SK-N-SH (cell line): Measurements from ENCODE around the gene KCTD21. TPM values are rescaled to one million over a fixed set of nuclear protein-coding genes. Genes with fewer than 3 reads are reported as not detected.

Source experiments
- CTCF ChIA-PET: fragments of 300-600, 350-600 bp; formaldehyde crosslinking; extraction: SDS; loops from one replicate; lab custom pipeline; 2021; lab: Yijun Ruan, JAX
- POLR2A ChIA-PET: fragments of 350-600 bp; sonication (Branson Sonifier 250); formaldehyde crosslinking; extraction: SDS; loops from one replicate; lab custom pipeline; 2020; ENCODE audit warnings: antibody characterized with exemption, inconsistent platforms; lab: Yijun Ruan, JAX
- DNase-seq: peaks from one replicate; pipeline ENCODE4 v3.0.0; 2012
- H2AFZ ChIP-seq: fragments of 200-600 bp; sonication (generic); 2 replicates; pipeline ENCODE4 v1.8.1; 2016; ENCODE audit warnings: antibody characterized with exemption, mild to moderate bottlenecking, low read depth
- H3F3A ChIP-seq: fragments of 200-600 bp; sonication (generic); replicated peaks from 2 replicates; pipeline ENCODE3; 2016; ENCODE audit warnings: antibody characterized with exemption, mild to moderate bottlenecking; ENCODE audit not compliant: insufficient read depth
- H3K27ac ChIP-seq, 2 experiments: fragments of 200-500 bp in 1 of 2; fragments of 200-600 bp in 1 of 2; sonication (Bioruptor generic) in 1 of 2; sonication (generic), shearing (Covaris generic) in 1 of 2; 2 replicates each; pipeline versions ENCODE4 v1.5.1 to v1.6.1; 2014 to 2016; ENCODE audit warnings: low read depth in 2 of 2, inconsistent platforms in 1 of 2, low read length in 1 of 2, mild to moderate bottlenecking in 1 of 2, mixed read lengths in 1 of 2
- H3K27me3 ChIP-seq: fragments of 200-600 bp; sonication (generic), shearing (Covaris generic); 2 replicates; pipeline ENCODE4 v1.6.1; 2016; ENCODE audit warnings: mixed run types; ENCODE audit not compliant: insufficient read depth
- H3K36me3 ChIP-seq, 2 experiments: fragments of 200-500 bp in 1 of 2; fragments of 200-600 bp in 1 of 2; sonication (Bioruptor generic) in 1 of 2; sonication (generic) in 1 of 2; replicated peaks in 1 of 2; 2 replicates each; pipeline versions ENCODE3 to v1.5.1; 2014 to 2016; ENCODE audit warnings: low read length in 1 of 2, mild to moderate bottlenecking in 1 of 2; ENCODE audit not compliant: insufficient read depth in 2 of 2, control insufficient read depth in 1 of 2
- H3K4me1 ChIP-seq, 2 experiments: fragments of 200-500 bp in 1 of 2; fragments of 200-600 bp in 1 of 2; sonication (Bioruptor generic) in 1 of 2; sonication (generic), shearing (Covaris generic) in 1 of 2; 2 replicates each; pipeline versions ENCODE4 v1.5.1 to v1.6.1; 2014 to 2016; ENCODE audit warnings: low read depth in 1 of 2, low read length in 1 of 2, mixed run types in 1 of 2; ENCODE audit not compliant: insufficient read depth in 2 of 2, control insufficient read depth in 1 of 2
- H3K4me2 ChIP-seq: fragments of 200-600 bp; sonication (generic), shearing (Covaris generic); 2 replicates; pipeline ENCODE4 v1.6.1; 2017; ENCODE audit warnings: mixed run types
- H3K4me3 ChIP-seq, 2 experiments: fragments of 200-500 bp in 1 of 2; fragments of 200-600 bp in 1 of 2; sonication (Bioruptor generic) in 1 of 2; sonication (generic), shearing (Covaris generic) in 1 of 2; 2 replicates each; pipeline versions ENCODE4 v1.5.1 to v1.8.1; 2014 to 2016; ENCODE audit warnings: low read depth in 2 of 2, inconsistent platforms in 1 of 2, low read length in 1 of 2, mild to moderate bottlenecking in 1 of 2, mixed read lengths in 1 of 2, moderate library complexity in 1 of 2
- H3K79me2 ChIP-seq: fragments of 200-600 bp; sonication (generic); 2 replicates; pipeline ENCODE4 v1.8.1; 2017; ENCODE audit warnings: mild to moderate bottlenecking; ENCODE audit not compliant: insufficient read depth
- H3K9ac ChIP-seq: fragments of 200-600 bp; sonication (generic); 2 replicates; pipeline ENCODE4 v1.6.1; 2017; ENCODE audit warnings: mixed run types
- H3K9me2 ChIP-seq: fragments of 200-600 bp; sonication (generic); 2 replicates; pipeline ENCODE4 v1.6.1; 2017; ENCODE audit warnings: mixed run types
- H3K9me3 ChIP-seq: fragments of 200-600 bp; sonication (generic); 2 replicates; pipeline ENCODE4 v1.6.1; 2017; ENCODE audit warnings: mixed run types, mild to moderate bottlenecking, moderate library complexity
- H4K20me1 ChIP-seq: fragments of 200-600 bp; sonication (generic); 2 replicates; pipeline ENCODE4 v1.6.1; 2017; ENCODE audit warnings: mild to moderate bottlenecking, mixed run types; ENCODE audit not compliant: insufficient read depth
- EP300 ChIP-seq, 2 experiments: IDR thresholded peaks; 2 replicates each; pipeline versions ENCODE4 v1.4.0 to v1.6.1; 2012; ENCODE audit warnings: borderline replicate concordance in 1 of 2, low read depth in 1 of 2, low read length in 1 of 2
- EZH2phosphoT487 ChIP-seq: fragments of 200-600 bp; sonication (generic); IDR thresholded peaks from 2 replicates; pipeline ENCODE4 v1.6.1; 2017; ENCODE audit warnings: low read depth, mixed run types, mild to moderate bottlenecking, antibody characterized with exemption, moderate library complexity, borderline replicate concordance
- FOSL2 ChIP-seq: IDR thresholded peaks from 2 replicates; pipeline ENCODE4 v1.4.0; 2012; ENCODE audit warnings: low read depth, mild to moderate bottlenecking, moderate library complexity, borderline replicate concordance
- FOXJ3 ChIP-seq: sonication (generic); formaldehyde crosslinking; IDR thresholded peaks from 2 replicates; pipeline ENCODE4 v1.5.1; 2020; ENCODE audit warnings: mild to moderate bottlenecking, missing genetic modification reagents
- FOXM1 ChIP-seq: IDR thresholded peaks from 2 replicates; pipeline ENCODE4 v1.4.0; 2012; ENCODE audit warnings: low read depth, mild to moderate bottlenecking
- GABPA ChIP-seq: IDR thresholded peaks from 2 replicates; pipeline ENCODE4 v1.4.0; 2012; ENCODE audit warnings: low read depth, mild to moderate bottlenecking
- GATA2 ChIP-seq: sonication (generic); formaldehyde crosslinking; IDR thresholded peaks from 2 replicates; pipeline ENCODE4 v1.5.0; 2020; ENCODE audit warnings: mild to moderate bottlenecking, missing genetic modification reagents
- MEF2A ChIP-seq: IDR thresholded peaks from 2 replicates; pipeline ENCODE4 v1.4.0; 2012; ENCODE audit warnings: low read depth, borderline replicate concordance
- MXI1 ChIP-seq: IDR thresholded peaks from 2 replicates; pipeline ENCODE4 v1.6.1; 2012; ENCODE audit warnings: mild to moderate bottlenecking, low read depth, low read length, improper control_type of control experiment
- NFIC ChIP-seq: IDR thresholded peaks from 2 replicates; pipeline ENCODE4 v1.4.0; 2012; ENCODE audit warnings: borderline replicate concordance
- POLR2AphosphoS5 ChIP-seq: IDR thresholded peaks from 2 replicates; pipeline ENCODE4 v1.6.1; 2012; ENCODE audit warnings: low read depth, low read length
- RAD21 ChIP-seq: IDR thresholded peaks from 2 replicates; pipeline ENCODE4 v1.6.1; 2012; ENCODE audit warnings: mild to moderate bottlenecking, low read length
- RCOR1 ChIP-seq: fragments of 150-350 bp; IDR thresholded peaks from 2 replicates; pipeline ENCODE4 v1.6.1; 2017; ENCODE audit warnings: antibody characterized with exemption, low read length
- RFX5 ChIP-seq: IDR thresholded peaks from 2 replicates; pipeline ENCODE4 v1.6.1; 2012; ENCODE audit warnings: mild to moderate bottlenecking, improper control_type of control experiment, low read length
- SMC3 ChIP-seq: IDR thresholded peaks from 2 replicates; pipeline ENCODE4 v1.6.1; 2012; ENCODE audit warnings: low read depth, low read length, improper control_type of control experiment
- TAF1 ChIP-seq: IDR thresholded peaks from 2 replicates; pipeline ENCODE4 v1.6.1; 2012; ENCODE audit warnings: low read depth, mild to moderate bottlenecking, low read length, moderate library complexity, borderline replicate concordance
- TCF12 ChIP-seq: IDR thresholded peaks from 2 replicates; pipeline ENCODE4 v1.4.0; 2012
- TEAD4 ChIP-seq: IDR thresholded peaks from 2 replicates; pipeline ENCODE4 v1.4.0; 2012; ENCODE audit warnings: mild to moderate bottlenecking, borderline replicate concordance; ENCODE audit not compliant: insufficient read depth
- YY1 ChIP-seq: IDR thresholded peaks from 2 replicates; pipeline ENCODE4 v1.4.0; 2012; ENCODE audit warnings: low read depth, mild to moderate bottlenecking
- WGBS: methylation state at CpG from one replicate; pipeline ENCODE4 v1.1.6; 2017; ENCODE audit warnings: low lambda C conversion rate; 5-methylcytosine and 5-hydroxymethylcytosine counted together
- polyA plus RNA-seq, 3 experiments: library from polyadenylated mRNA; depleted of rRNA; stranded (reverse); fragments of >200 nt; gene quantifications; 2 replicates each; pipeline ENCODE4 v1.2.3, GENCODE V29; 2012

The KCTD21 gene
- polyA plus RNA-seq, 1 of the 3 experiments (the other 2 are of a cell fraction) = 5.0 TPM

- Histone ChIP-seq H2AFZ (no peak overlapping the region), H3K4me2 (no peak overlapping the region), H3K9ac (no peak overlapping the region), H3K27me3 (no peaks in the 10 kb centered on the region), H4K20me1 (no peaks in the 10 kb centered on the region), H3K79me2 (no peaks in the 10 kb centered on the region), H3F3A (no peaks in the 10 kb centered on the region), H3K9me2 (no peaks in the 10 kb centered on the region), H3K4me3 (no peak overlapping the region), H3K36me3 (peaks cover 0 to 24% of the 10 kb centered on the region in 2 experiments), H3K4me1 (peaks cover 0 to 18% of the 10 kb centered on the region in 2 experiments; a peak in 1 of 4 replicates), H3K9me3 (no peaks in the 10 kb centered on the region), H3K27ac (no peak overlapping the region)
- WGBS = 94% methylated on average over 4 of the region's 6 CpGs
- TF ChIP-seq MEF2A (no peak), FOXM1 (no peak), EZH2phosphoT487 (no peak), POLR2AphosphoS5 (no peak), RAD21 (no peak), TCF12 (no peak), TEAD4 (no peak)
- no peak for DNase-seq
- ChIA-PET CTCF (no interaction called here), POLR2A (no interaction called here)
Observed at GRCh38 chr11:78171951-78172350, 16.5 kb downstream of the KCTD21 start.

- no peak for DNase-seq
- 94% methylated on average over 7 of the region's 7 CpGs for WGBS
- H3K36me3 ChIP-seq = peaks cover 0 to 24% of the 10 kb centered on the region in 2 experiments
- no peaks in the 10 kb centered on the region for H3K9me3 ChIP-seq
- TF ChIP-seq GABPA = no peak
- TF ChIP-seq SMC3 = no peak
- no peak for TF ChIP-seq FOXM1
- TF ChIP-seq MXI1 = no peak
- no peak overlapping the region for H3K9ac ChIP-seq
- no peaks in the 10 kb centered on the region for H4K20me1 ChIP-seq
- H3K4me3 ChIP-seq = no peak overlapping the region
- no peak overlapping the region for H2AFZ ChIP-seq
- no peak overlapping the region for H3K27ac ChIP-seq
- no peaks in the 10 kb centered on the region for H3K9me2 ChIP-seq
- H3K4me2 ChIP-seq = no peak overlapping the region
- H3K79me2 ChIP-seq = no peaks in the 10 kb centered on the region
- H3K27me3 ChIP-seq = no peaks in the 10 kb centered on the region
- POLR2A ChIA-PET = no interaction called here
- peaks cover 0 to 22% of the 10 kb centered on the region in 2 experiments; a peak in 1 of 4 replicates for H3K4me1 ChIP-seq
- CTCF ChIA-PET = no interaction called here
- no peaks in the 10 kb centered on the region for H3F3A ChIP-seq
Observed at GRCh38 chr11:78170874-78171549, 17.4 kb downstream of the KCTD21 start.

GRCh38 chr11:78170413-78170812 lies 18.0 kb downstream of the KCTD21 start:
- H3K4me1 ChIP-seq = peaks cover 0 to 22% of the 10 kb centered on the region in 2 experiments; a peak in 1 of 4 replicates
- CTCF ChIA-PET = no interaction called here
- no peak overlapping the region for H3K27ac ChIP-seq
- DNase-seq = no peak
- H3K9ac ChIP-seq = no peak overlapping the region
- no peaks in the 10 kb centered on the region for H3K79me2 ChIP-seq
- H3K27me3 ChIP-seq = no peaks in the 10 kb centered on the region
- no peaks in the 10 kb centered on the region for H4K20me1 ChIP-seq
- no peaks in the 10 kb centered on the region for H3K9me3 ChIP-seq
- peaks cover 0 to 24% of the 10 kb centered on the region in 2 experiments for H3K36me3 ChIP-seq
- H2AFZ ChIP-seq = no peak overlapping the region
- TF ChIP-seq TCF12 = no peak
- no peak for TF ChIP-seq TAF1
- no peak for TF ChIP-seq RCOR1
- no peak for TF ChIP-seq YY1
- no peak for TF ChIP-seq EZH2phosphoT487
- TF ChIP-seq FOXJ3 (CRISPR knock-in tag) = no peak
- no peak for TF ChIP-seq FOSL2
- no peak for TF ChIP-seq RFX5
- TF ChIP-seq EP300 (IDR thresholded peaks at IDR 0.05; ENCODE audit: borderline replicate concordance in 1 of 2, low read depth in 1 of 2, low read length in 1 of 2) = no peak
- no peak for TF ChIP-seq GATA2
- TF ChIP-seq MXI1 = no peak
- no peak for TF ChIP-seq NFIC
- TF ChIP-seq FOXM1 = no peak
- WGBS = 93% methylated on average over 10 of the region's 11 CpGs
- no peak overlapping the region for H3K4me3 ChIP-seq
- no peaks in the 10 kb centered on the region for H3F3A ChIP-seq
- H3K9me2 ChIP-seq = no peaks in the 10 kb centered on the region
- POLR2A ChIA-PET = no interaction called here
- H3K4me2 ChIP-seq = no peak overlapping the region
